GM21381 (cell line): ENCODE data around the gene KRT4.
"Not testable (repeated sequence)": the region's sequence is repeated elsewhere in the genome, so short reads cannot be mapped to it uniquely, and the experiment has no call there.

ENCODE experiments used
- ATAC-seq: cut with Tn5 transposase; IDR thresholded peaks from one replicate; pipeline ENCODE4 v1.9.1; 2021; ENCODE audit warnings: mild to moderate bottlenecking, moderate library complexity; ENCODE audit not compliant: unreplicated experiment

The KRT4 gene

DNA sequence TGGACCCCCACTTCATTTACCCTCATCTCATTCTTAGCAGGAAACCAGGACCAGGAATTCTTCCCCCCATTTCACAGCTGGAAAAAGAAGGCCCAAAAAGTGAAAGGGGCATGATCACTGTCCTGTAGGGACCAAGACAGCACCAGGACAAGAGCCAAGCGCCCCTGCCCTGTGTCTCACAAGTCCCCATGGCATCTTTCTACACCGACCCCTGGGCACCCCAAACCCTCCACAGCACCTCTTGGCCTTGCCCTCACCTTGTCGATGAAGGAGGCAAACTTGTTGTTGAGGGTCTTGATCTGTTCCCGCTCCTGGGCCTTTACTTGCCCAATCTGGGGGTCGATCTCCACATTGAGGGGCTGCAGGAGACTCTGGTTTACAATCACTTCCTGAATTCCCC lies 37.5 kb downstream of the KRT4 start:
- no peak for ATAC-seq

DNA sequence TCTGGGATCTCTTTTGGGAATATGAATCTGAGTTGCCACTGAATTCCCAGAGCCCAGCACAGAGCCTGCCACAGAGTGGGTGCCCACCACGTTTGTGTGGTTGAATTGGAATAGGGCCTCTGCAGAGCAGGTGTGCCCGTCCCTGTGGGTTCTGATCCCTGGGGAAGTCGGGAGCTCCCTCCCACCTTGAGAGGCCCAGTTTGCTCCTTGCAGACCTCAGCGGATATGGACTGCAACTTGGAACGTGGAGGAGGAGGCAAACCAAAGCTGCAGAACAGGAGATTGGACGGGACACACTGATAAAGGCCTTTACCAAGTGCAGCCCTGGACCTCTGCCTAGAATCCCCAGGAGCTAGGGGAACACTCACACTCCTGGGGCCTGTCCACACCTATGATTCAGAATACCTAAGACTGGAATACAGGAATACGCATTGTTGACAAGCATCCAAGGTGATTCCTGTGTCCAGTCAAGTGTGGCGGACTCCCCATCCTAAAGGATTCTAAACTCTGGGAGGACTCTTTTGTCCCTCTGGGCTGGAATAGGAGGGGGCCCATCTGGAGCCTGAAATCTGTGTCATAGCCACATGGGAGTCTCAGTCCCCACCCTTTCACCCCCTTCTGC lies 39.2 kb downstream of the KRT4 start:
- ATAC-seq: no peak

DNA sequence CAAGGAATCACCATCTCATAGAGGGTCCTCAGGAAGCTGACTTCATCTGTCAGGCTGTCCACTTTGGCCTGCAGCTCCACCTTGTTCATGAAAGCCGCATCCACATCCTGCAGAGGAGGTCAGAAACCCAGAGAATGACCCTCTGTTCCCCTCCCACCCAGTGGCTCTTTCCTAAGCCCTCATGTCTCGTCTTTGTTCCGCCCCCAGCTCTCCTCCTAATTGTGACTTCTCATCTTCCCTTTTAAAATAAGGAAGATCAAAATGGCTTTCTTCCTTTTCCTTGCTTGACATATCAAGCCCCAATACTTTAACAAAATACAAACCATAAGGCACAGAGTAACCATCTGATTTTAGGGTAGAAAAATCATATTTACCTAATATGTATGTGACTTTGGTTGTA lies 41.1 kb downstream of the KRT4 start:
- no peak for ATAC-seq

DNA sequence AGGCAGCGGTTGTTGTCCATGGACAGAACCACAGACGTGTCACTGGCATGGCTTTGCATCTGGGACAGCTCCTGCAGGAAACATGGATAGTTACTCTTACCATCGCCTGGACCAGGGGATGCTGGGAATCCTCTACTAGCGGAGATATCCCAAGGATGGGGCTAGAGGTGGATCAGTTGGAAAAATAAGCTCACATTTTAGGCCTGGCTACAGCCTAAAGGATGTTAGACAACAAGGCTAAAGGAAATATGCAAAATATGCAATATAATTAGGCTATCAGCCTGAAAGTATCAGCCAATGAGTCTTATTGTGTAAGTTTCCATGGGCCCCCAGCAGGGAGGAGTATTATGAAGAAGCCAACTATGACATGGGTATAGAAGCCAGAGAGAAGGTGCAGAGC lies 41.7 kb downstream of the KRT4 start:
- no peak for ATAC-seq

GRCh38 chr12:52771505-52771904 lies 42.4 kb downstream of the KRT4 start:
- ATAC-seq: no peak

DNA sequence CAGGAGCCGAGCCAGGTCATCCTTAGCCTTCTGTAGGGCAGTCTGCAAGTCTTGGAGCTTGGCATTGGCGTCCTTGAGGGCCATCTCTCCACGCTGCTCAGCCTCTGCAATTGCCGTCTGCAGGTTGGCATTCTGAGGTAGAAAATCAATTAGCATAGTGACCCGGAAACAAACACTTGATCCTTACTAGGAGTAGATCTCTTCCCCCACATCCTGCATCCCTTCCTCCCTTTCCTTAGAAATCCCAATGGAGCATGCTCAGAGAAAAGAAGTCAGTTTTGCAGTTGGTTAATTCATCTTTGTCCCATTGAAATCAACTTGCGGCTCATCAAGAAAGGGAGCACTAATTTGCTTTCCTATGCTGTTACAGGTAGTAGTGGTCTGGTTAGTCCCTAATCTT lies 42.8 kb downstream of the KRT4 start:
- ATAC-seq: no peak

- no peak for ATAC-seq
Observed at GRCh38 chr12:52769946-52770345, 44.0 kb downstream of the KRT4 start.

DNA sequence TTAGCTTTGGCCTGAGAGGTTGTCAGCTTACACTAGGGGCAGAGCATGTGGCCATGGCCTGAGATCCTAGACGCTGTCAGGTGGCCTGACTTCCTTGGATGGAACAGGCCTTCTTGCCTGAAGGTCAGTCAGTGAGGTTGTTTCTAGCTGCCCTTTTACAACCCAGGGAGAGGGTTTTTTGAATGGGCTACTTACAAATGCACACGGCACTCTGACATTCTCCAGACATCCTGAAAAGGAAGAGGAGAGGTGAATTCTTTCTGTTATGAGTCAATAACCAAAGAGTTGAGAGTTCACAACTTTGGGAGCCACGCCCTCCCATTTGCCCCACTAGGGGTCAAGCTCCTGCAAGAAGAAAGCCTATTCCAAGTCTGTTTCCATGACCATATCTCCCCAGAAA lies 44.6 kb downstream of the KRT4 start:
- no peak for ATAC-seq

DNA sequence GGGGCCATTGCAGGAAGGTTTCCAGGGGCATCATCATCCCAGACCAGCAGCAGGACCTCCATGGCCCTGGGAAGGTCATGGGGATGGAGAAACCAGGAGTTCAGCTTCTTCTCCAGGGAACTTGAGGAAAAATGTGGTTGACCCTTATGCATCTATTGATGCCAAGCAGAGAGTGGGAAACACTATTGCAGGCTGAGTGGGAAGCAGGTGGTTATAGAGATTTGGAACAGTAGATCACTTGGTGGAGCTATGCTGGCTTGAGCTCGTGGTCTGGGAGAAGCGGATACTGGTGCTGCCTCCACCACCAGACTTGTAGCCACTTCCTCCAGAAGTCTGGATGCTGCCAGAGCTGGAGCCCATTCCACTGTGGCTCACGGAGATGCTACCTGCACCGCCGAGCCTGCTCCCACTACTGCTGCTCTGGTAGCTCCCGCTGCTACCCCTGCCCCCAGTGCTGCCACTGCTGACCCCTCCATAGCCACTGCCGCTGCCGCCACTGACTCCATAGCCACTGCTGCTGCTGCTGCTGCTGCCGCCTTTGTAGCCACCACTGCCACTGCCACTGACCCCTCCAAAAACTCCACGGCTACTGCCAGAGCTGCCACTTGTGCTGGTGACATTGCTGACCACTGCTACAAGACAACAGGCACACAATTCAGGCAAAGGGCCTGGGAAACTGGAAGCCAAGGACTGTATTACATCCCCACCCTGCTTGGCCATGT lies 45.3 kb downstream of the KRT4 start:
- ATAC-seq: no peak

GRCh38 chr12:52767427-52767826 lies 46.5 kb downstream of the KRT4 start:
- ATAC-seq: no peak

GRCh38 chr12:52767020-52767379 lies 46.9 kb downstream of the KRT4 start:
- no peak for ATAC-seq

- no peak for ATAC-seq
Observed at GRCh38 chr12:52766351-52767019, 47.4 kb downstream of the KRT4 start.

- no peak for ATAC-seq
Observed at GRCh38 chr12:52765702-52766101, 48.2 kb downstream of the KRT4 start.

DNA sequence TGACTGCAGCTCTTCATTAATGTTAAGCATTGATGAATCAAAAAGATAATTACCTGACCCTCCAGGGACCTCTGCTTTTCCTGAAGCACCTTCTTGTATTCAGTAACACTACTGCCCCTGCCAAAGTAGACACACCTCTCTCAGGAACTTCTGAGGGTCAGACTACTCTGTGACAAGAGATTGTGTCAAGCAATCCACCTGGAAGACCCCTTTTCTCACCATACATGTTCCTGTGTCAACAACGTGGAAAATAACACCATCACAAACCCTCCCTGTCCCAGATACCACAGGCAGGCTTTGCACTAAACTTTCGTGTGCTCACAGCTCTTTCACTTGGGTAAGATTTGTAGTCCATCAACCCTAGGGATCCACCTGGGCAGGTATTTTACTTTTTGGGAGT lies 49.9 kb downstream of the KRT4 start:
- no peak for ATAC-seq

- no peak for ATAC-seq
Observed at GRCh38 chr12:52763036-52763659, 50.8 kb downstream of the KRT4 start.

- ATAC-seq: no peak
Observed at GRCh38 chr12:52761802-52762201, 52.1 kb downstream of the KRT4 start.

DNA sequence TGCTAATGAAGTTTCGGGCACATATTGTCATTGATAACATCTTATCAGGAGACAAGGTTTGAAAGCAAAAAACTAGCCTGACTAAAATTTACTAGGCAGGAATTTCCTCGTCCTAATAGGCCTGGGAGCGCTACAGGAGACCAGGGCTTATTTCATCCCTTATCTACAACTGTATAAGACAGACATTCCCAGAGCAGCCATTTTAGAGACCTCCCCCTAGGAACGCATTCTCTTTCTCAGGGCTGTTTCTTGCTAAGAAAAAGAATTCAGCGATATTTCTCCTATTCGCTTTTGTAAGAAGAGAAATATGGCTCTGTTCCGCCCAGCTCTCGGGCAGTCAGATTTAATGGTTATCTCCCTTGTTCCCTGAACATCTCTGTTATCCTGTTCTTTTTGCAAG lies 52.7 kb downstream of the KRT4 start:
- ATAC-seq: not testable (repeated sequence)

GRCh38 chr12:52760623-52761022 lies 53.3 kb downstream of the KRT4 start:
- ATAC-seq: no peak

DNA sequence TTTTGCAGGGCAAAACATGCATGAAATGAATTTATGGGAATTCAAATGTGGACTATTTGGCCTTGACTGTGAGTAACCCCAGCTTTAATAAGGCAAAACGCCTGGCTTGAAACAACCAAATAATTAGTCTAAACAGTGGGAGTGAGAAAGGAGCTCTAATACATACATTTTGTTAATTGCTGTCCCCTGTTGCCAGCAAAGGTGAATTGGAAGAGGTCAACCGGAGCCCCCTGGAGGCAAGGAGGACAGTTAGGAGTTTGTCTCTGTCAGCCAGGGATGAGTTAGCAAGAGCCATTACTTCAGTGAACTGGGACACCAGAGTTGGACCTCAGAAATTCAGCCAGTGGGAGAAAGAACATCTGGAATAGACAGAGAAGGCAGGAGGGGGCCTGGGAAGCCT lies 54.2 kb downstream of the KRT4 start:
- no peak for ATAC-seq

DNA sequence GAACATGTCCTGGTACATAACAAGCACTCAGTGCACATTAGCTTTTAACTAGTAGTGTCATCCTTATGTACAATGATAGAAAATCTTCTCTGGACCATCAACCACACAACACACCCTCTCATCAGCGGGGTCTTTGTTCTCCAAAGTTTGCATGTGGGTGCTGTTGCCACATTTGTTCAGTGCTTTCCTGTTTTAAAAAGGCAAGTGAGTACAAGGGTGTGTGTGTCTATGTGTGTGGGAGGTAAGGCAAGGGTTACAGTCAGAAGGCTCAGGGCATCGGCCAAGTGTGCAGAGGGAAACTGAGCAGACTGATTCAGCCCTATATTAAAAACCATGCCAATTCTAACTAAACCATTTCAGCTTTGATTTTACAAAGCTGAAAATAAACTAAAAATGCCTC lies 54.7 kb downstream of the KRT4 start:
- ATAC-seq: no peak

GRCh38 chr12:52757449-52758176 lies 56.3 kb downstream of the KRT4 start:
- ATAC-seq: no peak
